ENCODE data around the gene FAM234B. TPM values are rescaled to one million over a fixed set of nuclear protein-coding genes. Genes with fewer than 3 reads are reported as not detected.
"Not testable (repeated sequence)": the region's sequence is repeated elsewhere in the genome, so short reads cannot be mapped to it uniquely, and the experiment has no call there.

Gene FAM234B
- total and polyA plus RNA-seq, 7 experiments from 2014 or later = 2.6 to 5.8 (median 4.3) TPM

DNA sequence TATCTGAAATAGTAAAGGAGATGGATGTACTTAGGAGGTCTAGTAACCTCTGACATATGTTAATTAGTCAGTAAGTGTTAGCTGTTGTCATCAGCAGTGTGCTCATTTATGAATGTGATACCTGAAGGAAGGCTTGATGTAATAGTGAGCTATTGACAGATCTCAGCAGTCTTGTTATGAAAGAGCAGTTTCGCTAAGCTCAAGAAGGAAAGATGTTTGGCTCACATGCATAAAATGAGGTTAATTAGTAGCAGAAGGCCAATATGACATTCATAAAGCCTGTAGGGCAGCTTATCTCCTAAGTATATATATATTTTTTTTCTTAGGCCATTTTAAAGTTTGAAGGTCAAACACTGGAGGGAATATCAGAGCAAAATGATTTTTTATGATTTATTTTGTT lies 2.8 kb downstream of the FAM234B start:
- Mint-ChIP-seq H3K36me3 (peaks cover 0 to 4% (median 0%) of the 10 kb centered on the region in 5 donors), H3K27me3 (peaks cover 0 to 15% (median 5%) of the 10 kb centered on the region in 5 donors), H3K9me3 (no peaks in the 10 kb centered on the region), H3K27ac (no peak overlapping the region), H3K4me1 (peaks cover 5 to 21% (median 14%) of the 10 kb centered on the region in 7 donors), H3K4me3 (no peak overlapping the region)
- no peak for ATAC-seq
- DNase-seq = no peak
- CTCF ChIA-PET = no interaction called here
- H3K4me1 ChIP-seq (ENCODE audit: control insufficient read depth in 2 of 2, insufficient read depth in 2 of 2, low read length in 2 of 2) = peaks cover 0 to 5% of the 10 kb centered on the region in 2 donors
- H3K9me3 ChIP-seq (ENCODE audit: control insufficient read depth in 2 of 3, low read length in 3 of 3) = no peaks in the 10 kb centered on the region
- H3K4me3 ChIP-seq (ENCODE audit: low read length) = no peak overlapping the region
- H3K36me3 ChIP-seq (ENCODE audit: control insufficient read depth in 2 of 3, insufficient read depth in 3 of 3, low read length in 3 of 3) = peaks cover 0 to 7% (median 0%) of the 10 kb centered on the region in 3 experiments
- intact Hi-C loops (cut with micrococcal nuclease) = no loop called here
- no peak overlapping the region for H3K27ac ChIP-seq (ENCODE audit: low read depth, low read length)
- POLR2A ChIA-PET = no interaction called here
- H3K27me3 ChIP-seq (ENCODE audit: control insufficient read depth in 2 of 2, insufficient read depth in 2 of 2, low read length in 2 of 2) = no peaks in the 10 kb centered on the region

- CTCF ChIA-PET = no interaction called here
- intact Hi-C loops (cut with micrococcal nuclease) = no loop called here
- DNase-seq = no peak
These were observed 5.6 kb downstream of the FAM234B start for GRCh38 chr12:13049816-13050215.

DNA sequence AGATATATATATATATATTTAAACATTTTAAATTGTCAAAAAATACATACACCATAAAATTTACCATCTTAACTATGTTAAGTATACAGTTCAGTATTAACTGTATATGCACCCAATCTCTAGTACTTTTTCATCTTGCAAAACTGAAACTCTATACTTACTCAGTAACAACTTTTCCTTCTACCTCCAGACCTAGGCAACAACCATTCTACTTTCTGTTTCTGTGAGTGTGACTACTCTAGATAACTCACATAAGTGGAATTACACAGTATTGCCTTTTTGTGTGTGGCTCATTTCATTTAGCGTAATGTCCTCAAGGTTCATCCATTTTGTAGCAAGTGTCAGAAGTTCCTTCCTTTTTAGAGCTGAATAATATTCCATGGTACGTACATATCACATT lies 8.2 kb downstream of the FAM234B start:
- peaks cover 5 to 28% (median 17%) of the 10 kb centered on the region in 5 donors for H3K36me3 Mint-ChIP-seq
- DNase-seq = no peak
- CTCF ChIA-PET = interaction anchor here (0.6 kb wide), 1 partner anchor 206 kb away, joined by 3 read pairs; no protein-coding TSS in a partner anchor
- no peak overlapping the region for H3K4me3 Mint-ChIP-seq
- no peak for ATAC-seq
- Histone ChIP-seq H3K27me3 (ENCODE audit: control insufficient read depth in 2 of 2, insufficient read depth in 2 of 2, low read length in 2 of 2) (no peaks in the 10 kb centered on the region), H3K4me3 (ENCODE audit: low read length) (no peak overlapping the region), H3K4me1 (ENCODE audit: control insufficient read depth in 2 of 2, insufficient read depth in 2 of 2, low read length in 2 of 2) (no peaks in the 10 kb centered on the region), H3K36me3 (ENCODE audit: control insufficient read depth in 2 of 3, insufficient read depth in 3 of 3, low read length in 3 of 3) (no peaks in the 10 kb centered on the region), H3K27ac (ENCODE audit: low read depth, low read length) (no peak overlapping the region), H3K9me3 (ENCODE audit: control insufficient read depth in 2 of 3, low read length in 3 of 3) (no peaks in the 10 kb centered on the region)
- intact Hi-C loops (cut with micrococcal nuclease) = no loop called here
- peaks cover 0 to 11% (median 0%) of the 10 kb centered on the region in 7 donors for H3K4me1 Mint-ChIP-seq
- no peaks in the 10 kb centered on the region for H3K27me3 Mint-ChIP-seq
- POLR2A ChIA-PET = no interaction called here
- H3K9me3 Mint-ChIP-seq = peaks cover 0 to 10% (median 7%) of the 10 kb centered on the region in 11 donors
- no peak overlapping the region for H3K27ac Mint-ChIP-seq

More at GRCh38 chr12:13049816-13050215, 5.6 kb downstream of the FAM234B start:
- H3K27ac Mint-ChIP-seq = no peak overlapping the region
- H3K4me1 ChIP-seq (ENCODE audit: control insufficient read depth in 2 of 2, insufficient read depth in 2 of 2, low read length in 2 of 2) = peaks cover 0 to 5% of the 10 kb centered on the region in 2 donors
- H3K9me3 Mint-ChIP-seq = peaks cover 0 to 10% (median 7%) of the 10 kb centered on the region in 11 donors
- POLR2A ChIA-PET = no interaction called here
- H3K27me3 ChIP-seq (ENCODE audit: control insufficient read depth in 2 of 2, insufficient read depth in 2 of 2, low read length in 2 of 2) = no peaks in the 10 kb centered on the region
- no peak overlapping the region for H3K27ac ChIP-seq (ENCODE audit: low read depth, low read length)
- no peaks in the 10 kb centered on the region for H3K9me3 ChIP-seq (ENCODE audit: control insufficient read depth in 2 of 3, low read length in 3 of 3)
- H3K36me3 Mint-ChIP-seq = peaks cover 0 to 14% (median 7%) of the 10 kb centered on the region in 5 donors
- H3K4me3 Mint-ChIP-seq = no peak overlapping the region
- ATAC-seq = no peak
- H3K36me3 ChIP-seq (ENCODE audit: control insufficient read depth in 2 of 3, insufficient read depth in 3 of 3, low read length in 3 of 3) = no peaks in the 10 kb centered on the region
- H3K4me3 ChIP-seq (ENCODE audit: low read length) = no peak overlapping the region
- no peaks in the 10 kb centered on the region for H3K27me3 Mint-ChIP-seq
- peaks cover 4 to 20% (median 13%) of the 10 kb centered on the region in 7 donors for H3K4me1 Mint-ChIP-seq

DNA sequence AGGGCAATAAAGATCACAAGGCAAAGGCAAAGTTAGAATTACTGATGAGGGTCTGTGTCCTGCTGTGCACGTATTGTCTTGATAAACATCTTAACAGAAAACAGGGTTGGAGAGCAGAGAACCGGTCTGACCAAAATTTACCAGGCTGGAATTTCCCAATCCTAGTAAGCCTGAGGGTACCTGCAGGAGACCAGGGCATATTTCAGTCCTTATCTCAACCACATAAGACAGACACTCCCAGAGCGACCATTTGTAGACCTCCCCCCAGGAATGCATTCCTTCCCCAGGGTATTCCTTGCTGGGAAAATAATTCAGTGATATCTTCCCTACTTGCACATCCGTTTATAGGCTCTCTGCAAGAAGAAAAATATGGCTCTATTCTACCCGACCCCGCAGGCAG lies 9.4 kb downstream of the FAM234B start:
- peaks cover 0 to 11% (median 0%) of the 10 kb centered on the region in 7 donors for H3K4me1 Mint-ChIP-seq
- H3K4me1 ChIP-seq (ENCODE audit: control insufficient read depth in 2 of 2, insufficient read depth in 2 of 2, low read length in 2 of 2); CTCF ChIA-PET; H3K27ac ChIP-seq (ENCODE audit: low read depth, low read length); H3K9me3 ChIP-seq (ENCODE audit: control insufficient read depth in 2 of 3, low read length in 3 of 3); H3K27ac Mint-ChIP-seq; POLR2A ChIA-PET; H3K36me3 ChIP-seq (ENCODE audit: control insufficient read depth in 2 of 3, insufficient read depth in 3 of 3, low read length in 3 of 3); H3K27me3 ChIP-seq (ENCODE audit: control insufficient read depth in 2 of 2, insufficient read depth in 2 of 2, low read length in 2 of 2); H3K4me3 ChIP-seq (ENCODE audit: low read length); ATAC-seq; intact Hi-C loops (cut with micrococcal nuclease); DNase-seq; H3K4me3 Mint-ChIP-seq; H3K27me3 Mint-ChIP-seq: not testable (repeated sequence)
- H3K9me3 Mint-ChIP-seq = peaks cover 0 to 10% (median 7%) of the 10 kb centered on the region in 11 donors
- peaks cover 10 to 36% (median 25%) of the 10 kb centered on the region in 5 donors for H3K36me3 Mint-ChIP-seq

DNA sequence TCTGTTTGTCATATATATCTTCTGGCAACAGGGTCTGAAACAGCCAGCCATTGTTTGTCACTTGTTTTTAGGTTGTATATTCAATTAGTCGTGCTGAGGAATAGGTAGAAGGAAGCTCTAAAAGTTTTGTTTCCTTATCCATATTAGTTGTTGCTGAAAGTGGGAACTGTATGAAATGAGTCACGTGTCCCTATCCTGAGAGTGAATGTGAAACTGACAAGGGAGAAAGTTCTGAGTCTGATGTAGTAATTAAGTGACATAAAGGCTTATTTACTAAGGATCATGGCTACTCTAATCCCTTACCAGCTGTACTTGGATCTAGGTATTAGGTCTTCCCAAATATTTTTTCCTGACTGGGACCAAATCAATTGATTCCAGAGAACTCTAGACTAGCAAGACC lies 16.4 kb downstream of the FAM234B start:
- peaks cover 2 to 66% (median 40%) of the 10 kb centered on the region in 5 donors for H3K36me3 Mint-ChIP-seq

GRCh38 chr12:13061377-13061776 lies 17.2 kb downstream of the FAM234B start:
- intact Hi-C loops (cut with micrococcal nuclease) = no loop called here
- no peaks in the 10 kb centered on the region for H3K4me1 ChIP-seq (ENCODE audit: control insufficient read depth in 2 of 2, insufficient read depth in 2 of 2, low read length in 2 of 2)
- no peak overlapping the region for H3K27ac Mint-ChIP-seq
- H3K9me3 Mint-ChIP-seq = no peaks in the 10 kb centered on the region
- no peak overlapping the region for H3K4me3 ChIP-seq (ENCODE audit: low read length)
- H3K36me3 Mint-ChIP-seq = peaks cover 0 to 67% (median 39%) of the 10 kb centered on the region in 5 donors
- ChIA-PET CTCF (no interaction called here), POLR2A (no interaction called here)
- H3K27me3 Mint-ChIP-seq = no peaks in the 10 kb centered on the region
- no peak overlapping the region for H3K4me3 Mint-ChIP-seq
- DNase-seq (no peak), ATAC-seq (no peak)
- H3K27me3 ChIP-seq (ENCODE audit: control insufficient read depth in 2 of 2, insufficient read depth in 2 of 2, low read length in 2 of 2) = no peaks in the 10 kb centered on the region
- H3K9me3 ChIP-seq (ENCODE audit: control insufficient read depth in 2 of 3, low read length in 3 of 3) = no peaks in the 10 kb centered on the region
- peaks cover 0 to 28% (median 0%) of the 10 kb centered on the region in 3 experiments for H3K36me3 ChIP-seq (ENCODE audit: control insufficient read depth in 2 of 3, insufficient read depth in 3 of 3, low read length in 3 of 3)
- no peaks in the 10 kb centered on the region for H3K4me1 Mint-ChIP-seq
- H3K27ac ChIP-seq (ENCODE audit: low read depth, low read length) = no peak overlapping the region

More for the DNA sequence above, 16.4 kb downstream of the FAM234B start:
- Mint-ChIP-seq H3K27me3 (no peaks in the 10 kb centered on the region), H3K27ac (no peak overlapping the region), H3K4me1 (no peaks in the 10 kb centered on the region), H3K4me3 (no peak overlapping the region), H3K9me3 (no peaks in the 10 kb centered on the region)
- Histone ChIP-seq H3K4me3 (ENCODE audit: low read length) (no peak overlapping the region), H3K4me1 (ENCODE audit: control insufficient read depth in 2 of 2, insufficient read depth in 2 of 2, low read length in 2 of 2) (no peaks in the 10 kb centered on the region), H3K27me3 (ENCODE audit: control insufficient read depth in 2 of 2, insufficient read depth in 2 of 2, low read length in 2 of 2) (no peaks in the 10 kb centered on the region), H3K9me3 (ENCODE audit: control insufficient read depth in 2 of 3, low read length in 3 of 3) (no peaks in the 10 kb centered on the region), H3K36me3 (ENCODE audit: control insufficient read depth in 2 of 3, insufficient read depth in 3 of 3, low read length in 3 of 3) (peaks cover 0 to 27% (median 0%) of the 10 kb centered on the region in 3 experiments), H3K27ac (ENCODE audit: low read depth, low read length) (no peak overlapping the region)
- DNase-seq = no peak
- CTCF ChIA-PET = no interaction called here
- intact Hi-C loops (cut with micrococcal nuclease) = no loop called here
- POLR2A ChIA-PET = interaction anchor here (0.6 kb wide), 1 partner anchor 1708 kb away, joined by 3 read pairs; no protein-coding TSS in a partner anchor
- no peak for ATAC-seq

- ChIA-PET POLR2A (interaction anchor here (0.7 kb wide), 1 partner anchor 17 kb away, joined by 3 read pairs; no protein-coding TSS in a partner anchor), CTCF (no interaction called here)
- H3K4me1 Mint-ChIP-seq = peaks cover 0 to 7% (median 0%) of the 10 kb centered on the region in 7 donors
- no peak for ATAC-seq
- Histone ChIP-seq H3K27ac (ENCODE audit: low read depth, low read length) (no peak overlapping the region), H3K36me3 (ENCODE audit: control insufficient read depth in 2 of 3, insufficient read depth in 3 of 3, low read length in 3 of 3) (peaks cover 0 to 35% (median 0%) of the 10 kb centered on the region in 3 experiments), H3K4me1 (ENCODE audit: control insufficient read depth in 2 of 2, insufficient read depth in 2 of 2, low read length in 2 of 2) (no peaks in the 10 kb centered on the region), H3K4me3 (ENCODE audit: low read length) (no peak overlapping the region), H3K27me3 (ENCODE audit: control insufficient read depth in 2 of 2, insufficient read depth in 2 of 2, low read length in 2 of 2) (no peaks in the 10 kb centered on the region), H3K9me3 (ENCODE audit: control insufficient read depth in 2 of 3, low read length in 3 of 3) (no peaks in the 10 kb centered on the region)
- no peak overlapping the region for H3K27ac Mint-ChIP-seq
- no peaks in the 10 kb centered on the region for H3K9me3 Mint-ChIP-seq
- intact Hi-C loops (cut with micrococcal nuclease) = no loop called here
- no peak for DNase-seq
- H3K36me3 Mint-ChIP-seq = peaks cover 0 to 76% (median 46%) of the 10 kb centered on the region in 5 donors
- no peak overlapping the region for H3K4me3 Mint-ChIP-seq
- H3K27me3 Mint-ChIP-seq = no peaks in the 10 kb centered on the region
These were observed 18.5 kb downstream of the FAM234B start for GRCh38 chr12:13062669-13063068.
